IMR-90 (cell line): ENCODE results near the gene MDM2. TPM values are rescaled to one million over a fixed set of nuclear protein-coding genes. Genes with fewer than 3 reads are reported as not detected.

Experiments
- ATAC-seq: fragments of 200-7000 bp; cut with Tn5 transposase; 2 replicates; pipeline ENCODE4 v1.9.1; 2020; ENCODE audit warnings: low read depth, mild to moderate bottlenecking, moderate library complexity
- BruUV-seq: library from RNA; stranded (reverse); fragments of 400-500 nt; replicated peaks from 2 replicates; lab custom pipeline; 2021; lab: Mats Ljungman, UMichigan
- CTCF ChIA-PET: fragments of 300-600 bp; formaldehyde crosslinking; extraction: SDS; loops from one replicate; lab custom pipeline; 2021; ENCODE audit warnings: antibody characterized with exemption; lab: Yijun Ruan, JAX
- POLR2A ChIA-PET: fragments of 300-600 bp; sonication (Branson Sonifier 250); formaldehyde crosslinking; loops from one replicate; lab custom pipeline; 2022; ENCODE audit warnings: antibody characterized with exemption; ENCODE audit not compliant: unreplicated experiment; lab: Charles Lee
- DNase-seq: peaks from one replicate; pipeline ENCODE4 v3.0.0; 2013
- H2AFZ ChIP-seq: replicated peaks from 2 replicates; pipeline ENCODE3; 2013; ENCODE audit warnings: low read length, mild to moderate bottlenecking; ENCODE audit not compliant: poor library complexity
- H2AK5ac ChIP-seq: 2 replicates; pipeline ENCODE4 v1.6.1; 2013; ENCODE audit warnings: low read depth, low read length, inconsistent platforms
- H2AK9ac ChIP-seq: replicated peaks from 2 replicates; pipeline ENCODE3; 2013; ENCODE audit warnings: mild to moderate bottlenecking, low read depth, low read length, moderate library complexity; ENCODE audit not compliant: poor library complexity
- H2BK120ac ChIP-seq: 2 replicates; pipeline ENCODE4 v1.6.1; 2013; ENCODE audit warnings: low read depth, low read length, inconsistent platforms
- H2BK15ac ChIP-seq: 3 replicates; pipeline ENCODE4 v1.6.1; 2013; ENCODE audit warnings: low read depth, low read length, inconsistent platforms
- H2BK20ac ChIP-seq: 2 replicates; pipeline ENCODE4 v1.6.1; 2013; ENCODE audit warnings: low read depth, mild to moderate bottlenecking, inconsistent platforms, low read length, moderate library complexity
- H2BK5ac ChIP-seq: 2 replicates; pipeline ENCODE4 v1.6.1; 2013; ENCODE audit warnings: mild to moderate bottlenecking, low read depth, low read length, inconsistent platforms; ENCODE audit not compliant: poor library complexity, severe bottlenecking
- H3K14ac ChIP-seq: replicated peaks from 2 replicates; pipeline ENCODE4 v1.6.1; 2013; ENCODE audit warnings: low read depth, low read length, inconsistent platforms
- H3K18ac ChIP-seq: 2 replicates; pipeline ENCODE4 v1.6.1; 2013; ENCODE audit warnings: low read depth, low read length, control low read depth
- H3K23ac ChIP-seq: 2 replicates; pipeline ENCODE4 v1.6.1; 2013; ENCODE audit warnings: low read depth, low read length, inconsistent platforms
- H3K27ac ChIP-seq: 2 replicates; pipeline ENCODE4 v1.5.1; 2013; ENCODE audit warnings: mild to moderate bottlenecking, control low read depth, low read length; ENCODE audit not compliant: insufficient read depth
- H3K27me3 ChIP-seq: 2 replicates; pipeline ENCODE4 v1.6.1; 2013; ENCODE audit warnings: low read length; ENCODE audit not compliant: control insufficient read depth, insufficient read depth
- H3K36me3 ChIP-seq: 2 replicates; pipeline ENCODE4 v1.6.1; 2013; ENCODE audit warnings: low read length, mixed read lengths; ENCODE audit not compliant: control insufficient read depth, insufficient read depth
- H3K4ac ChIP-seq: 2 replicates; pipeline ENCODE4 v1.6.1; 2013; ENCODE audit warnings: low read depth, low read length, inconsistent platforms
- H3K4me1 ChIP-seq: 2 replicates; pipeline ENCODE4 v1.6.1; 2013; ENCODE audit warnings: low read length, mixed read lengths; ENCODE audit not compliant: control insufficient read depth, insufficient read depth
- H3K4me2 ChIP-seq: 2 replicates; pipeline ENCODE4 v1.6.1; 2013; ENCODE audit warnings: low read depth, mild to moderate bottlenecking, control low read depth, low read length, moderate library complexity
- H3K4me3 ChIP-seq: 2 replicates; pipeline ENCODE4 v1.5.1; 2013; ENCODE audit warnings: low read depth, mild to moderate bottlenecking, control low read depth, low read length, moderate library complexity; ENCODE audit not compliant: insufficient read depth
- H3K56ac ChIP-seq: 2 replicates; pipeline ENCODE4 v1.6.1; 2013; ENCODE audit warnings: low read length, inconsistent platforms; ENCODE audit not compliant: insufficient read depth; ENCODE audit errors: extremely low read depth
- H3K79me1 ChIP-seq, 2 experiments: 2 replicates each; pipeline ENCODE4 v1.6.1; 2013; ENCODE audit warnings: low read length in 2 of 2, inconsistent platforms in 1 of 2, low read depth in 1 of 2
- H3K9ac ChIP-seq: 2 replicates; pipeline ENCODE4 v1.6.1; 2013; ENCODE audit warnings: low read depth, low read length, control low read depth
- H3K9me1 ChIP-seq: 2 replicates; pipeline ENCODE4 v1.6.1; 2013; ENCODE audit warnings: low read length, inconsistent platforms; ENCODE audit not compliant: insufficient read depth
- H3K9me3 ChIP-seq: 2 replicates; pipeline ENCODE4 v1.6.1; 2013; ENCODE audit warnings: low read length; ENCODE audit not compliant: control insufficient read depth, insufficient read depth
- H4K20me1 ChIP-seq: 2 replicates; pipeline ENCODE4 v1.6.1; 2013; ENCODE audit warnings: low read length, inconsistent platforms; ENCODE audit not compliant: insufficient read depth
- H4K5ac ChIP-seq: 2 replicates; pipeline ENCODE4 v1.6.1; 2013; ENCODE audit warnings: mild to moderate bottlenecking, low read depth, low read length, control low read depth
- H4K8ac ChIP-seq, 2 experiments: 2 replicates each; pipeline ENCODE4 v1.6.1; 2013; ENCODE audit warnings: low read depth in 2 of 2, low read length in 2 of 2, control low read depth in 1 of 2, inconsistent platforms in 1 of 2
- H4K91ac ChIP-seq: 2 replicates; pipeline ENCODE4 v1.6.1; 2013; ENCODE audit warnings: low read depth, low read length, inconsistent platforms; ENCODE audit not compliant: insufficient read depth
- CEBPB ChIP-seq: IDR thresholded peaks from 2 replicates; pipeline ENCODE4 v1.6.1; 2012; ENCODE audit warnings: low read depth, low read length, improper control_type of control experiment
- MAFK ChIP-seq: IDR thresholded peaks from 2 replicates; pipeline ENCODE4 v1.6.1; 2012; ENCODE audit warnings: low read depth, low read length, improper control_type of control experiment
- MAZ ChIP-seq: IDR thresholded peaks from 2 replicates; pipeline ENCODE4 v1.6.1; 2012; ENCODE audit warnings: low read depth, mild to moderate bottlenecking, low read length, improper control_type of control experiment, moderate library complexity, borderline replicate concordance
- MXI1 ChIP-seq: IDR thresholded peaks from 2 replicates; pipeline ENCODE4 v1.6.1; 2012; ENCODE audit warnings: low read depth, mild to moderate bottlenecking, low read length, moderate library complexity, borderline replicate concordance
- RFX5 ChIP-seq: IDR thresholded peaks from 2 replicates; pipeline ENCODE4 v1.8.0; 2012; ENCODE audit warnings: low read depth, mild to moderate bottlenecking, low read length, moderate library complexity
- WGBS, 2 experiments: methylation state at CpG; one replicate each; pipeline versions ENCODE4 v1.1.5 to v1.1.7; 2013; ENCODE audit warnings: missing lambda C conversion rate in 2 of 2; ENCODE audit not compliant: insufficient read length in 1 of 2; ENCODE audit errors: extremely low coverage in 2 of 2; 5-methylcytosine and 5-hydroxymethylcytosine counted together
- dilution Hi-C: fragments of 300-500 bp; cut with HindIII; formaldehyde crosslinking; loops from one replicate; pipeline ENCODE4 v1.14.3; 2018; ENCODE audit warnings: low sequenced_read_pairs; ENCODE audit not compliant: unreplicated experiment
- in situ Hi-C: fragments of 300-500 bp; cut with MboI; formaldehyde crosslinking; loops from 3 replicates; pipeline ENCODE4 v1.14.3; 2019; ENCODE audit warnings: low sequenced_read_pairs, inconsistent platforms, mixed read lengths
- intact Hi-C: fragments of 100-400 bp; cut with micrococcal nuclease; formaldehyde crosslinking; loops from 2 replicates; pipeline ENCODE4 v1.10.0; 2022
- polyA plus RNA-seq, 3 experiments: library from polyadenylated mRNA; depleted of rRNA; stranded (reverse); fragments of >200 nt; gene quantifications; 2 replicates each; pipeline ENCODE4 v1.2.3, GENCODE V29; 2012; ENCODE audit warnings: low replicate concordance in 1 of 3
- total RNA-seq: library from RNA; depleted of rRNA; stranded (reverse); fragments of >200 nt; gene quantifications from 2 replicates; pipeline ENCODE4 v1.2.3, GENCODE V29; 2012
- TF ChIP-seq, protein P1 (sequence below): fragments of 150-350 bp; IDR thresholded peaks from 2 replicates; pipeline ENCODE4 v1.6.1; 2016; ENCODE audit warnings: low read depth, mild to moderate bottlenecking, low read length, moderate library complexity, borderline replicate concordance

The MDM2 gene
- total and polyA plus RNA-seq, 2 of the 4 experiments (the other 2 are of a cell fraction): 21.9 to 196 TPM

DNA sequence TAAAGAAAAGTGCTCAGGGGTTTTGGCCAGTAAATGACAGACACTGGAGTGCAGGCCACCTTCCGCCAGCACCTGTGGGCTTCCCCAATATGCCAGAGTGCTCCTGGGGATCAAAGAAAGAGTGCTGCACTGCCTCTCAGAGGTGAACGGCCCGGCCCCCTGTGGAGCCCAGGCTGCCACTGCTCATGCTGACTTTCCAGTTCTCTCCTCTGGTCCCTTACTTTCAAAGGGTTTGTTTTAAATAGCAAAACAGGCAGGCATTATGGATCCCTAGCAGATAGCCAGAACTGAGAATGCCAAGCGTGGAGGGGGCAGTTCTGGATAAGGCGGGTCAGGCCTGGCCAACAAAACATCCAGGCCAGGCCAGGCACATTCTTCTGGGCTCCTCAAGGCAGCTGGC lies 59.6 kb downstream of the MDM2 start:
- H3K9me3 ChIP-seq: no peaks in the 10 kb centered on the region
- H2AFZ ChIP-seq: no peak overlapping the region

More for the DNA sequence above, 59.6 kb downstream of the MDM2 start:
- in situ Hi-C loops: loop anchor here (10.0 kb wide), 1 partner anchor 377 kb away; no protein-coding TSS in a partner anchor
- Histone ChIP-seq H2BK120ac (no peak overlapping the region), H4K5ac (no peak overlapping the region), H4K91ac (no peak overlapping the region), H3K4me2 (no peak overlapping the region), H3K9me1 (no peaks in the 10 kb centered on the region; the same call in 1 of the 2 replicates), H3K23ac (no peak overlapping the region), H3K14ac (no peak overlapping the region), H3K4me3 (no peak overlapping the region), H3K27ac (no peak overlapping the region), H2BK15ac (no peak overlapping the region), H4K20me1 (no peaks in the 10 kb centered on the region), H3K27me3 (no peaks in the 10 kb centered on the region; the same call in 1 of the 2 replicates), H4K8ac (no peak overlapping the region), H2AK5ac (no peak overlapping the region), H2AK9ac (no peak overlapping the region), H3K56ac (no peak overlapping the region), H3K9ac (no peak overlapping the region), H3K18ac (no peak overlapping the region), H3K79me1 (no peaks in the 10 kb centered on the region), H3K4ac (no peak overlapping the region), H3K36me3 (no peaks in the 10 kb centered on the region), H3K4me1 (no peaks in the 10 kb centered on the region), H2BK20ac (no peak overlapping the region), H2BK5ac (no peak overlapping the region)
- POLR2A ChIA-PET: no interaction called here
- WGBS, 2 experiments: 80% methylated on average over 3 of the region's 5 CpGs; no CpG with 5 or more reads in 1 of the 2 experiments
- DNase-seq (no peak), ATAC-seq (no peak)
- TF ChIP-seq MXI1 (no peak), CEBPB (no peak), MAFK (no peak), MAZ (no peak), RFX5 (no peak)
- TF ChIP-seq, protein P1, sequence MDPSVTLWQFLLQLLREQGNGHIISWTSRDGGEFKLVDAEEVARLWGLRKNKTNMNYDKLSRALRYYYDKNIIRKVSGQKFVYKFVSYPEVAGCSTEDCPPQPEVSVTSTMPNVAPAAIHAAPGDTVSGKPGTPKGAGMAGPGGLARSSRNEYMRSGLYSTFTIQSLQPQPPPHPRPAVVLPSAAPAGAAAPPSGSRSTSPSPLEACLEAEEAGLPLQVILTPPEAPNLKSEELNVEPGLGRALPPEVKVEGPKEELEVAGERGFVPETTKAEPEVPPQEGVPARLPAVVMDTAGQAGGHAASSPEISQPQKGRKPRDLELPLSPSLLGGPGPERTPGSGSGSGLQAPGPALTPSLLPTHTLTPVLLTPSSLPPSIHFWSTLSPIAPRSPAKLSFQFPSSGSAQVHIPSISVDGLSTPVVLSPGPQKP: no peak
- intact Hi-C loops: no loop called here
- dilution Hi-C loops: no loop called here
- BruUV-seq: no TSS peak
- CTCF ChIA-PET: interaction anchor here (0.5 to 1.1 kb wide), 4 partner anchors 13 to 286 kb away, joined by 3 to 7 read pairs (median 4); no protein-coding TSS in a partner anchor
